ENCODE measurements around the gene ANKRD33B. TPM values are rescaled to one million over a fixed set of nuclear protein-coding genes. Genes with fewer than 3 reads are reported as not detected.

ANKRD33B gene
- total RNA-seq, 1 experiment from 2014 or later, result 0.75 TPM

GRCh38 chr5:10586555-10586954, 22.7 kb downstream of the ANKRD33B start:
- Histone ChIP-seq H3K27ac (ENCODE audit: low read depth, low read length, poor library complexity, severe bottlenecking) (no peak overlapping the region), H3K27me3 (replicated peaks; ENCODE audit: insufficient read depth, low read depth, low read length, poor library complexity) (no peaks in the 10 kb centered on the region), H3K9me3 (ENCODE audit: low read depth, low read length, poor library complexity, severe bottlenecking) (no peaks in the 10 kb centered on the region), H3K4me1 (ENCODE audit: insufficient read depth, low read length, poor library complexity, severe bottlenecking) (no peaks in the 10 kb centered on the region), H3K4me3 (ENCODE audit: low read depth, low read length, poor library complexity, severe bottlenecking) (no peak overlapping the region), H3K36me3 (ENCODE audit: insufficient read depth, low read length, poor library complexity, severe bottlenecking) (no peaks in the 10 kb centered on the region)
- CTCF ChIA-PET, result no interaction called here
- intact Hi-C loops (cut with micrococcal nuclease; ENCODE audit: unreplicated experiment), result no loop called here
- no TSS peak for BruUV-seq (replicated peaks)
- POLR2A ChIA-PET (ENCODE audit: low non-redundant PET), result interaction anchor here (0.6 kb wide), 1 partner anchor 10 kb away, joined by 6 read pairs; no protein-coding TSS in a partner anchor
- no peak for DNase-seq (ENCODE audit: low spot score)
- no peak for TF ChIP-seq EZH2 (IDR thresholded peaks at IDR 0.05; ENCODE audit: borderline replicate concordance, low read depth, low read length, poor library complexity, severe bottlenecking)
- TF ChIP-seq CTCF (conservative IDR thresholded peaks at IDR 0.05; ENCODE audit: low read depth, low read length), result no peak

- Histone ChIP-seq H3K36me3 (ENCODE audit: insufficient read depth, low read length, poor library complexity, severe bottlenecking) (no peaks in the 10 kb centered on the region), H3K9me3 (ENCODE audit: low read depth, low read length, poor library complexity, severe bottlenecking) (no peaks in the 10 kb centered on the region), H3K4me3 (ENCODE audit: low read depth, low read length, poor library complexity, severe bottlenecking) (no peak overlapping the region), H3K4me1 (ENCODE audit: insufficient read depth, low read length, poor library complexity, severe bottlenecking) (no peaks in the 10 kb centered on the region), H3K27me3 (replicated peaks; ENCODE audit: insufficient read depth, low read depth, low read length, poor library complexity) (no peaks in the 10 kb centered on the region), H3K27ac (ENCODE audit: low read depth, low read length, poor library complexity, severe bottlenecking) (no peak overlapping the region)
- POLR2A ChIA-PET (ENCODE audit: low non-redundant PET), result no interaction called here
- CTCF ChIA-PET, result no interaction called here
- intact Hi-C loops (cut with micrococcal nuclease; ENCODE audit: unreplicated experiment), result no loop called here
- no peak for DNase-seq (ENCODE audit: low spot score)
- BruUV-seq (replicated peaks), result no TSS peak
- no peak for TF ChIP-seq CTCF (conservative IDR thresholded peaks at IDR 0.05; ENCODE audit: low read depth, low read length)
Observed at GRCh38 chr5:10588109-10588775, 24.4 kb downstream of the ANKRD33B start.

GRCh38 chr5:10588779-10589447, 25.0 kb downstream of the ANKRD33B start:
- POLR2A ChIA-PET (ENCODE audit: low non-redundant PET), result no interaction called here
- no peaks in the 10 kb centered on the region for H3K36me3 ChIP-seq (ENCODE audit: insufficient read depth, low read length, poor library complexity, severe bottlenecking)
- intact Hi-C loops (cut with micrococcal nuclease; ENCODE audit: unreplicated experiment), result no loop called here
- H3K27me3 ChIP-seq (replicated peaks; ENCODE audit: insufficient read depth, low read depth, low read length, poor library complexity), result no peaks in the 10 kb centered on the region
- TF ChIP-seq EZH2 (IDR thresholded peaks at IDR 0.05; ENCODE audit: borderline replicate concordance, low read depth, low read length, poor library complexity, severe bottlenecking) (no peak), CTCF (conservative IDR thresholded peaks at IDR 0.05; ENCODE audit: low read depth, low read length) (no peak)
- no TSS peak for BruUV-seq (replicated peaks)
- no peak overlapping the region for H3K27ac ChIP-seq (ENCODE audit: low read depth, low read length, poor library complexity, severe bottlenecking)
- no peak for DNase-seq (ENCODE audit: low spot score)
- CTCF ChIA-PET, result no interaction called here
- H3K4me1 ChIP-seq (ENCODE audit: insufficient read depth, low read length, poor library complexity, severe bottlenecking), result no peaks in the 10 kb centered on the region
- no peak overlapping the region for H3K4me3 ChIP-seq (ENCODE audit: low read depth, low read length, poor library complexity, severe bottlenecking)
- H3K9me3 ChIP-seq (ENCODE audit: low read depth, low read length, poor library complexity, severe bottlenecking), result no peaks in the 10 kb centered on the region

Data from A673 (cell line).